22Rv1 (cell line): ENCODE data around the gene FRMD8.

ENCODE experiments used
- ZFX ChIP-seq: fragments of 450-650 bp; IDR thresholded peaks from 2 replicates; pipeline ENCODE4 v1.6.1; 2017; ENCODE audit warnings: antibody characterized with exemption, borderline replicate concordance
- TF ChIP-seq, protein P1 (sequence below): fragments of 450-650 bp; IDR thresholded peaks from 2 replicates; pipeline ENCODE4 v1.5.1; 2017; ENCODE audit warnings: mild to moderate bottlenecking

DNA sequence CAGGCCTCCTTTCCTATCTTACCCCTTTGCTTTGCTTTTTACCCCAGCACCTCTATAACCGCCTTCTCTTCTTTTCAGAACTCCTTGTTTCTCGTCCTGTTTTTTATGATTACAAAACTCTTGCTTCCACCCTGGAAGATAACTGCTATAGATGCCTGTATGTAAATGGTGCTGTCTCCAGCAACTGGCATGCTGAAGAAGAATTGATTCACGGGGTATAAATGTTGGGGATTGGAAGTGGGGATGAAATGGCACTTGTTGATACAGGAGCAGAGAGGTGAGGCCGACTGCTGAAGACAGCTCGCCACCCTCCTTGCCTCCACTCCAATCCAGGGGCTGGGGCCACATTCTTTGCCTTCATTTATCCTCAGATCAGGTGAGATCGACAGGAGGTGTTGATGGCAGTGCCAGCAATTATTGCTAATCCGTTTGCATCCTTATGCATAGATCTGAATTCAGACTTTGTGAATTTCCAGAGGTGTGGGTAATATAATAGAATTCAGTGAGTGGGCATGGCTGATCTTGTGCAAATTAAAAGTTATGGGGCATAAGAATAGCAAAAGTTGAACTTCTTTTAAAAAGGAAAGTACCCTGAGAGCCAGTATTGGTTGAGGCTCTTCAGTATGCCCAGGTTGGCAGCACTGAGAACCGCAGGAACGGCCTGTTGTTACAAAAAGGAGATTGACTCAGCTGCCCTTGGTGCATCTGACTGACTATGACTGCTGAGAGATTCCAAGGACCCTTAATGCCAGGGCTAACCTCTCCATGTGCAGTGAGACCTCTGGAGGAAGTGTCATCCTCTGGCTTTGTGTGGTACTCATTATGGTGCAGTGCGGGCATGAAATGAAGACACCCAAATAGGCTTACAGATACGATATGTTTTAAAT is 41.5 kb downstream of the FRMD8 start:
- TF ChIP-seq, protein P1, sequence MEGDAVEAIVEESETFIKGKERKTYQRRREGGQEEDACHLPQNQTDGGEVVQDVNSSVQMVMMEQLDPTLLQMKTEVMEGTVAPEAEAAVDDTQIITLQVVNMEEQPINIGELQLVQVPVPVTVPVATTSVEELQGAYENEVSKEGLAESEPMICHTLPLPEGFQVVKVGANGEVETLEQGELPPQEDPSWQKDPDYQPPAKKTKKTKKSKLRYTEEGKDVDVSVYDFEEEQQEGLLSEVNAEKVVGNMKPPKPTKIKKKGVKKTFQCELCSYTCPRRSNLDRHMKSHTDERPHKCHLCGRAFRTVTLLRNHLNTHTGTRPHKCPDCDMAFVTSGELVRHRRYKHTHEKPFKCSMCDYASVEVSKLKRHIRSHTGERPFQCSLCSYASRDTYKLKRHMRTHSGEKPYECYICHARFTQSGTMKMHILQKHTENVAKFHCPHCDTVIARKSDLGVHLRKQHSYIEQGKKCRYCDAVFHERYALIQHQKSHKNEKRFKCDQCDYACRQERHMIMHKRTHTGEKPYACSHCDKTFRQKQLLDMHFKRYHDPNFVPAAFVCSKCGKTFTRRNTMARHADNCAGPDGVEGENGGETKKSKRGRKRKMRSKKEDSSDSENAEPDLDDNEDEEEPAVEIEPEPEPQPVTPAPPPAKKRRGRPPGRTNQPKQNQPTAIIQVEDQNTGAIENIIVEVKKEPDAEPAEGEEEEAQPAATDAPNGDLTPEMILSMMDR: no peak
- no peak for TF ChIP-seq ZFX
